HepG2 (cell line): ENCODE measurements around the gene FBN3. TPM values are rescaled to one million over a fixed set of nuclear protein-coding genes. Genes with fewer than 3 reads are reported as not detected.

Source experiments
- GATAD2A ChIP-seq: IDR thresholded peaks from 2 replicates; pipeline ENCODE4 v1.6.1; 2016
- HNF4G ChIP-seq, 2 experiments: sonication (generic) in 1 of 2; formaldehyde crosslinking in 1 of 2; IDR thresholded peaks; 2 replicates each; pipeline versions ENCODE4 v1.4.0 to v1.6.1; 2011 to 2020; ENCODE audit warnings: borderline replicate concordance in 2 of 2, low read depth in 2 of 2, mild to moderate bottlenecking in 2 of 2, low read length in 1 of 2, missing genetic modification reagents in 1 of 2, moderate library complexity in 1 of 2
- KAT8 ChIP-seq: IDR thresholded peaks from 2 replicates; pipeline ENCODE4 v1.6.1; 2016; ENCODE audit warnings: missing genetic modification reagents, missing compliant biosample characterization
- KDM4B ChIP-seq: sonication (generic); formaldehyde crosslinking; IDR thresholded peaks from 2 replicates; pipeline ENCODE4 v1.4.0; 2020; ENCODE audit warnings: missing genetic modification reagents
- MYPOP ChIP-seq: sonication (generic); formaldehyde crosslinking; IDR thresholded peaks from 2 replicates; pipeline ENCODE4 v1.8.1; 2023; ENCODE audit warnings: mild to moderate bottlenecking, moderate library complexity, missing genetic modification reagents
- POGK ChIP-seq: sonication (generic); formaldehyde crosslinking; conservative IDR thresholded peaks from 2 replicates; pipeline ENCODE4 v1.8.0; 2022; ENCODE audit warnings: mild to moderate bottlenecking, moderate library complexity, missing genetic modification reagents
- SAP130 ChIP-seq: IDR thresholded peaks from 2 replicates; pipeline ENCODE4 v1.6.1; 2016; ENCODE audit warnings: low read depth
- SIN3A ChIP-seq: IDR thresholded peaks from 2 replicates; pipeline ENCODE4 v1.6.1; 2011; ENCODE audit warnings: low read depth, mild to moderate bottlenecking, control low read depth, low read length, borderline replicate concordance
- SOX13 ChIP-seq, 3 experiments: fragments of 450-650 bp in 1 of 3; sonication (generic) in 1 of 3; formaldehyde crosslinking in 1 of 3; IDR thresholded peaks in 2 of 3; conservative IDR thresholded peaks in 1 of 3; 2 replicates each; pipeline versions ENCODE4 v1.5.0 to v1.6.1; 2016 to 2020; ENCODE audit warnings: antibody characterized with exemption in 1 of 3, mild to moderate bottlenecking in 1 of 3, missing compliant biosample characterization in 1 of 3, missing genetic modification reagents in 1 of 3, moderate library complexity in 1 of 3
- SP5 ChIP-seq: IDR thresholded peaks from 2 replicates; pipeline ENCODE4 v1.6.1; 2016; ENCODE audit warnings: low read depth, borderline replicate concordance
- TEAD3 ChIP-seq: optimal IDR thresholded peaks from 2 replicates; pipeline ENCODE3; 2016; ENCODE audit warnings: borderline replicate concordance
- TFDP1 ChIP-seq: IDR thresholded peaks from 2 replicates; pipeline ENCODE4 v1.6.1; 2016; ENCODE audit warnings: missing compliant biosample characterization, missing genetic modification reagents, borderline replicate concordance
- ZBTB33 ChIP-seq: sonication (generic); formaldehyde crosslinking; IDR thresholded peaks from 2 replicates; pipeline ENCODE4 v1.4.0; 2020; ENCODE audit warnings: missing genetic modification reagents
- ZFX ChIP-seq: sonication (generic); formaldehyde crosslinking; IDR thresholded peaks from 2 replicates; pipeline ENCODE4 v1.4.0; 2020; ENCODE audit warnings: mild to moderate bottlenecking, low read depth, missing genetic modification reagents, moderate library complexity
- ZFY ChIP-seq: sonication (generic); formaldehyde crosslinking; IDR thresholded peaks from 2 replicates; pipeline ENCODE4 v1.4.0; 2020; ENCODE audit warnings: missing genetic modification reagents
- ZNF121 ChIP-seq: sonication (generic); formaldehyde crosslinking; IDR thresholded peaks from 2 replicates; pipeline ENCODE4 v1.5.0; 2020; ENCODE audit warnings: mild to moderate bottlenecking, missing genetic modification reagents
- ZNF281 ChIP-seq: sonication (generic); formaldehyde crosslinking; IDR thresholded peaks from 2 replicates; pipeline ENCODE4 v1.4.0; 2020; ENCODE audit warnings: missing genetic modification reagents, borderline replicate concordance
- ZNF746 ChIP-seq: sonication (generic); formaldehyde crosslinking; IDR thresholded peaks from 2 replicates; pipeline ENCODE4 v1.8.0; 2022; ENCODE audit warnings: mild to moderate bottlenecking, missing genetic modification reagents
- polyA plus RNA-seq, 8 experiments: library from polyadenylated mRNA; depleted of rRNA in 3 of 8; stranded (reverse) in 7 of 8; unstranded in 1 of 8; fragments of >200 nt; fragmentation: Illumina TruSeq in 4 of 8; extraction: Trizol in 4 of 8; gene quantifications; 2 replicates each; pipeline versions ENCODE4 v1.2.1 to v1.2.3, GENCODE V29; 2011 to 2016; ENCODE audit warnings: low read depth in 4 of 8, missing spikeins in 1 of 8, mixed read lengths in 1 of 8; ENCODE audit not compliant: insufficient read depth in 1 of 8
- total RNA-seq, 5 experiments: library from RNA; depleted of rRNA; stranded (reverse); fragments of >200 nt; fragmentation: Illumina TruSeq; extraction: Trizol; gene quantifications; 2 replicates each; pipeline ENCODE4 v1.2.3, GENCODE V29; 2016; ENCODE audit warnings: low read depth in 1 of 5

FBN3 gene
- total and polyA plus RNA-seq, 2 of the 13 experiments (the other 11 are each of a cell fraction or from before 2014, with no cell fraction given) = 0.20 to 1.3 TPM

- TF ChIP-seq ZBTB33 (CRISPR knock-in tag) (no peak), GATAD2A (CRISPR knock-in tag) (0 out of 2 replicates have a peak, but pooled peaks have one; percentile 56), SAP130 (peak; percentile 75), ZNF121 (peak; percentile 78), TFDP1 (peak; percentile 62; the same call in 1 of the 2 replicates), HNF4G (IDR thresholded peaks at IDR 0.05; ENCODE audit: borderline replicate concordance, low read depth, low read length) (peak; percentile 46; the same call in 1 of the 2 replicates), HNF4G (CRISPR knock-in tag; IDR thresholded peaks at IDR 0.05; ENCODE audit: borderline replicate concordance, low read depth) (no peak), MYPOP (CRISPR knock-in tag) (0 out of 2 replicates have a peak, but pooled peaks have one; percentile 21), SIN3A (peak; percentile 17; the same call in 1 of the 2 replicates), KDM4B (CRISPR knock-in tag) (no peak), ZFX (peak; percentile 64), ZNF281 (no peak), POGK (CRISPR knock-in tag) (0 out of 2 replicates have a peak, but pooled peaks have one; percentile 55), KAT8 (CRISPR knock-in tag) (peak; percentile 44; the same call in 1 of the 2 replicates), ZFY (CRISPR knock-in tag) (peak; percentile 45), SOX13 (IDR thresholded peaks at IDR 0.05) (no peak), SOX13 (CRISPR knock-in tag; conservative IDR thresholded peaks at IDR 0.05 in 1 of 2, IDR thresholded peaks at IDR 0.05 in 1 of 2) (peak in 1 of 2 experiments; percentile 5; a peak in 1 of 4 replicates), TEAD3 (CRISPR knock-in tag) (peak; percentile 7), ZNF746 (CRISPR knock-in tag) (peak; percentile 31; the same call in 1 of the 2 replicates), SP5 (CRISPR knock-in tag) (peak; percentile 57; the same call in 1 of the 2 replicates)
Measured at GRCh38 chr19:8150178-8150865, 930 bp upstream of the FBN3 start (continued).
